ENCODE results near the gene NDST4.

The NDST4 gene

GRCh38 chr4:114900934-114901333, 212.5 kb downstream of the NDST4 start:
- no peak for DNase-seq

- no peak for DNase-seq
Measured at GRCh38 chr4:114890773-114891172, 222.6 kb downstream of the NDST4 start.

- no peak for DNase-seq
Measured at GRCh38 chr4:114886761-114887160, 226.7 kb downstream of the NDST4 start.

GRCh38 chr4:114883641-114884040, 229.8 kb downstream of the NDST4 start:
- no peak for DNase-seq

- peak; percentile 6 for DNase-seq
Measured at GRCh38 chr4:114879916-114880669, 233.3 kb downstream of the NDST4 start.

GRCh38 chr4:114875630-114876029, 237.8 kb downstream of the NDST4 start:
- DNase-seq: no peak

- DNase-seq: no peak
Measured at GRCh38 chr4:114874321-114874720, 239.1 kb downstream of the NDST4 start.

GRCh38 chr4:114870987-114871386, 242.4 kb downstream of the NDST4 start:
- no peak for DNase-seq

GRCh38 chr4:114866901-114867670, 246.3 kb downstream of the NDST4 start:
- no peak for DNase-seq

GRCh38 chr4:114864060-114864459, 249.4 kb downstream of the NDST4 start:
- DNase-seq: no peak

- DNase-seq: no peak
Measured at GRCh38 chr4:114860786-114861185, 252.6 kb downstream of the NDST4 start.

GRCh38 chr4:114857831-114858230, 255.6 kb downstream of the NDST4 start:
- no peak for DNase-seq

GRCh38 chr4:114839986-114840385, 273.4 kb downstream of the NDST4 start:
- DNase-seq: no peak

GRCh38 chr4:114830628-114831027, 282.8 kb downstream of the NDST4 start:
- no peak for DNase-seq

GRCh38 chr4:114827651-114828050, 285.8 kb downstream of the NDST4 start:
- no peak for DNase-seq

- no peak for DNase-seq
Measured at GRCh38 chr4:114815760-114816159, 297.7 kb downstream of the NDST4 start.

- DNase-seq: no peak
Measured at GRCh38 chr4:114813961-114814360, 299.5 kb downstream of the NDST4 start.

- no peak for DNase-seq
Measured at GRCh38 chr4:114811564-114812301, 301.7 kb downstream of the NDST4 start.

- DNase-seq: no peak
Measured at GRCh38 chr4:114807759-114808404, 305.5 kb downstream of the NDST4 start.

GRCh38 chr4:114807357-114807756, 306.1 kb downstream of the NDST4 start:
- no peak for DNase-seq

GRCh38 chr4:114791976-114792375, 321.4 kb downstream of the NDST4 start:
- DNase-seq: no peak

- no peak for DNase-seq
Measured at GRCh38 chr4:114785570-114785969, 327.9 kb downstream of the NDST4 start.

- no peak for DNase-seq
Measured at GRCh38 chr4:114783215-114783595, 330.2 kb downstream of the NDST4 start.
